Measurements from ENCODE around the gene IL1RAPL1. TPM values are rescaled to one million over a fixed set of nuclear protein-coding genes. Genes with fewer than 3 reads are reported as not detected.

The IL1RAPL1 gene
- total RNA-seq, 3 donors from 2014 or later = 0.16 to 0.44 TPM; not detected in 1

GRCh38 chrX:28876408-28876807 lies 289.2 kb downstream of the IL1RAPL1 start:
- no peak for TF ChIP-seq POLR2A (IDR thresholded peaks at IDR 0.05)
- TF ChIP-seq, protein P1, sequence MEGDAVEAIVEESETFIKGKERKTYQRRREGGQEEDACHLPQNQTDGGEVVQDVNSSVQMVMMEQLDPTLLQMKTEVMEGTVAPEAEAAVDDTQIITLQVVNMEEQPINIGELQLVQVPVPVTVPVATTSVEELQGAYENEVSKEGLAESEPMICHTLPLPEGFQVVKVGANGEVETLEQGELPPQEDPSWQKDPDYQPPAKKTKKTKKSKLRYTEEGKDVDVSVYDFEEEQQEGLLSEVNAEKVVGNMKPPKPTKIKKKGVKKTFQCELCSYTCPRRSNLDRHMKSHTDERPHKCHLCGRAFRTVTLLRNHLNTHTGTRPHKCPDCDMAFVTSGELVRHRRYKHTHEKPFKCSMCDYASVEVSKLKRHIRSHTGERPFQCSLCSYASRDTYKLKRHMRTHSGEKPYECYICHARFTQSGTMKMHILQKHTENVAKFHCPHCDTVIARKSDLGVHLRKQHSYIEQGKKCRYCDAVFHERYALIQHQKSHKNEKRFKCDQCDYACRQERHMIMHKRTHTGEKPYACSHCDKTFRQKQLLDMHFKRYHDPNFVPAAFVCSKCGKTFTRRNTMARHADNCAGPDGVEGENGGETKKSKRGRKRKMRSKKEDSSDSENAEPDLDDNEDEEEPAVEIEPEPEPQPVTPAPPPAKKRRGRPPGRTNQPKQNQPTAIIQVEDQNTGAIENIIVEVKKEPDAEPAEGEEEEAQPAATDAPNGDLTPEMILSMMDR (IDR thresholded peaks at IDR 0.05) = no peak
- TF ChIP-seq POLR2AphosphoS5 (IDR thresholded peaks at IDR 0.05) = no peak
- Histone ChIP-seq H3K4me1 (no peaks in the 10 kb centered on the region), H3K9me3 (no peaks in the 10 kb centered on the region), H3K36me3 (no peaks in the 10 kb centered on the region), H3K27me3 (no peaks in the 10 kb centered on the region), H3K27ac (no peak overlapping the region), H3K4me3 (no peak overlapping the region)
- intact Hi-C loops (cut with DNase I; ENCODE audit: low total_unique reads) = loop anchor here (5.0 kb wide), 1 partner anchor 244 kb away; no protein-coding TSS in a partner anchor
- no peak for DNase-seq (ENCODE audit: low spot score in 2 of 2)

DNA sequence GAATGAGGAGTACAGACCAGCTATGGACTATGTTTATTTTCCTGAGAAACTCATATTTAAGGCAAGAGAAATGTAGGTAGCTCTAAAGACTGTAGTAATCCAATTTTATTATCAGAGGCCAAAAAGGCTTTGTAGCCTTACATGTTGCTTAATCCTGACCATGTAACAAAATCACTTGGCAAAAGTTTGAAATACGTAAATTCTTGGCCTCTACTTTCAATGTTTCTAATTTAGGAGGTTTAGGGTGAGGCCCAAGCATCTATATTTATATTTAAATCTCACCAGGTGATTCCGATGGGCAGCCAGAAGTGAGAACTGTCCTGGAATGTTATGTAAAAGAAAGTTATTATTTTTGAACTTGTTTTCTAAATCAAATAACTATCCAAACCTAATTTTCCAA lies 289.7 kb downstream of the IL1RAPL1 start:
- no peak for DNase-seq (ENCODE audit: low spot score in 2 of 2)
- TF ChIP-seq, protein P1 (IDR thresholded peaks at IDR 0.05) = no peak
- TF ChIP-seq POLR2A (IDR thresholded peaks at IDR 0.05) (no peak), POLR2AphosphoS5 (IDR thresholded peaks at IDR 0.05) (no peak)
- H3K4me1 ChIP-seq = no peaks in the 10 kb centered on the region
- H3K27me3 ChIP-seq = no peaks in the 10 kb centered on the region
- no peak overlapping the region for H3K27ac ChIP-seq
- peaks cover 0 to under 1% of the 10 kb centered on the region in 2 donors for H3K9me3 ChIP-seq
- intact Hi-C loops (cut with DNase I; ENCODE audit: low total_unique reads) = loop anchor here (5.0 kb wide), 1 partner anchor 245 kb away; no protein-coding TSS in a partner anchor
- H3K4me3 ChIP-seq = no peak overlapping the region
- H3K36me3 ChIP-seq = no peaks in the 10 kb centered on the region

DNA sequence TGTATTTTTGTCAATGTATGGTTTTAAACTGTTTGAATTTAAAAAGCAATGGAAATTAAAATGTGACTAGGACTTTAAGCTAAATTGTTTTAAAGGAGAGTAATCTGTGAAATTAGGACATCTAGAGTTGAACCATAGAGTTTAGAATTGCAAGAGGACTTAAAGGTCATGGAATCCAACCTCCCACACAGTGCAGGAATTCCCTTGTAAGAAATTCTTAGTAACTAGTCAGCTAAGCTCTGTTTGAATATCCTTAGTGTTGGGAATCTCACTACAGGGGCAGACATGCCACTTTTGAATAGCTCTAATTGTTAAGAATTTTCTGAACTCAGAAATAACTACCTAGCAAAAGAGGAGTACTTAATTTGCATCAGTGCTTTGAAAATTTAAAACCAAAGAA lies 292.9 kb downstream of the IL1RAPL1 start:
- no peak overlapping the region for H3K27ac ChIP-seq
- no peak for DNase-seq (ENCODE audit: low spot score in 2 of 2)
- H3K4me1 ChIP-seq = no peaks in the 10 kb centered on the region
- H3K36me3 ChIP-seq = no peaks in the 10 kb centered on the region
- H3K4me3 ChIP-seq = no peak overlapping the region
- peaks cover 0 to 8% of the 10 kb centered on the region in 2 donors for H3K9me3 ChIP-seq
- intact Hi-C loops (cut with DNase I; ENCODE audit: low total_unique reads) = no loop called here
- TF ChIP-seq, protein P1 (IDR thresholded peaks at IDR 0.05) = no peak
- TF ChIP-seq POLR2A (IDR thresholded peaks at IDR 0.05) (no peak), POLR2AphosphoS5 (IDR thresholded peaks at IDR 0.05) (no peak)
- no peaks in the 10 kb centered on the region for H3K27me3 ChIP-seq

- no peak for DNase-seq (ENCODE audit: low spot score in 2 of 2)
- TF ChIP-seq, protein P1 (IDR thresholded peaks at IDR 0.05) = no peak
- TF ChIP-seq POLR2A (IDR thresholded peaks at IDR 0.05) (no peak), POLR2AphosphoS5 (IDR thresholded peaks at IDR 0.05) (no peak)
- Histone ChIP-seq H3K27me3 (no peaks in the 10 kb centered on the region), H3K4me3 (no peak overlapping the region), H3K4me1 (no peaks in the 10 kb centered on the region), H3K27ac (no peak overlapping the region), H3K36me3 (no peaks in the 10 kb centered on the region), H3K9me3 (peaks cover 0 to 8% of the 10 kb centered on the region in 2 donors)
- intact Hi-C loops (cut with DNase I; ENCODE audit: low total_unique reads) = no loop called here
Measured at GRCh38 chrX:28884823-28885222, 297.6 kb downstream of the IL1RAPL1 start.

- no peak overlapping the region for H3K27ac ChIP-seq
- DNase-seq (ENCODE audit: low spot score in 2 of 2) = no peak
- H3K36me3 ChIP-seq = no peaks in the 10 kb centered on the region
- no peak overlapping the region for H3K4me3 ChIP-seq
- intact Hi-C loops (cut with DNase I; ENCODE audit: low total_unique reads) = no loop called here
- no peaks in the 10 kb centered on the region for H3K9me3 ChIP-seq
- TF ChIP-seq POLR2A (IDR thresholded peaks at IDR 0.05) (no peak), POLR2AphosphoS5 (IDR thresholded peaks at IDR 0.05) (no peak)
- TF ChIP-seq, protein P1 (IDR thresholded peaks at IDR 0.05) = no peak
- no peaks in the 10 kb centered on the region for H3K27me3 ChIP-seq
- no peaks in the 10 kb centered on the region for H3K4me1 ChIP-seq
Measured at GRCh38 chrX:28888416-28888815, 301.2 kb downstream of the IL1RAPL1 start.

Measured in breast epithelium (tissue), 4 donors.